Astrocyte (in vitro differentiated cells and primary cell): ENCODE results near the gene TPM4.

Source experiments
- CTCF ChIP-seq: IDR thresholded peaks from 2 replicates; pipeline ENCODE4 v1.5.1; 2011; ENCODE audit warnings: low read depth, mild to moderate bottlenecking, inconsistent platforms, low read length, moderate library complexity; ENCODE audit not compliant: insufficient read depth
- EZH2 ChIP-seq: IDR thresholded peaks from 2 replicates; pipeline ENCODE4 v1.6.1; 2012; ENCODE audit warnings: mild to moderate bottlenecking, low read length, inconsistent platforms; ENCODE audit not compliant: insufficient read depth

GRCh38 chr19:16131648-16132047, 55.4 kb downstream of the TPM4 start:
- TF ChIP-seq CTCF (no peak), EZH2 (no peak)
